K562 (cell line): ENCODE data around the gene DEPDC4. TPM values are rescaled to one million over a fixed set of nuclear protein-coding genes. Genes with fewer than 3 reads are reported as not detected.

Experiments used
- CHD1 ChIP-seq: fragments of 200-600 bp; sonication (generic); IDR thresholded peaks from one replicate; pipeline ENCODE4 v1.6.1; 2012; ENCODE audit warnings: mild to moderate bottlenecking, moderate library complexity, low read length, inconsistent platforms
- E2F6 ChIP-seq, 2 experiments: IDR thresholded peaks; 2 replicates each; pipeline ENCODE4 v1.6.1; 2011; ENCODE audit warnings: borderline replicate concordance in 1 of 2, control low read depth in 1 of 2, low read depth in 1 of 2, low read length in 1 of 2, mild to moderate bottlenecking in 1 of 2, mixed read lengths in 1 of 2, moderate library complexity in 1 of 2; ENCODE audit not compliant: insufficient read depth in 1 of 2, insufficient read length in 1 of 2, poor library complexity in 1 of 2, severe bottlenecking in 1 of 2; ENCODE audit errors: extremely low read depth in 1 of 2
- L3MBTL2 ChIP-seq: fragments of 450-650 bp; IDR thresholded peaks from 2 replicates; pipeline ENCODE4 v1.6.1; 2016; ENCODE audit warnings: mild to moderate bottlenecking, moderate library complexity
- NFYB ChIP-seq: IDR thresholded peaks from 2 replicates; pipeline ENCODE4 v1.6.1; 2011; ENCODE audit warnings: mild to moderate bottlenecking, moderate library complexity; ENCODE audit not compliant: insufficient read length; ENCODE audit errors: extremely low read depth
- PRDM10 ChIP-seq: fragments of 450-650 bp; IDR thresholded peaks from 2 replicates; pipeline ENCODE4 v1.6.1; 2018; ENCODE audit not compliant: partially characterized antibody
- ZNF592 ChIP-seq: fragments of 450-650 bp; IDR thresholded peaks from 2 replicates; pipeline ENCODE4 v1.6.1; 2017; ENCODE audit warnings: antibody characterized with exemption, mild to moderate bottlenecking
- polyA plus RNA-seq, 8 experiments: library from polyadenylated mRNA; depleted of rRNA in 4 of 8; stranded (reverse) in 5 of 8; unstranded in 3 of 8; fragments of >200 nt; fragmentation: Nextera tagmentation in 2 of 8; fragmentation: Illumina TruSeq in 1 of 8; extraction: Ambion mirVana in 2 of 8; extraction: Trizol in 1 of 8; gene quantifications; 2 replicates each; pipeline versions ENCODE4 v1.2.1 to v1.2.3, GENCODE V29; 2011 to 2014; ENCODE audit warnings: inconsistent platforms in 1 of 8, missing spikeins in 1 of 8
- total RNA-seq, 7 experiments: library from RNA; depleted of rRNA in 6 of 7; stranded (reverse); fragments of >200 nt in 6 of 7; fragmentation: Illumina TruSeq in 2 of 7; extraction: Trizol in 2 of 7; gene quantifications; 2 replicates each; pipeline versions ENCODE4 v1.2.1 to v1.2.3, GENCODE V29; 2011 to 2021; ENCODE audit warnings: low replicate concordance in 1 of 7

The DEPDC4 gene
- total and polyA plus RNA-seq, 9 of the 15 experiments (the other 6 are each of a cell fraction or from before 2014, with no cell fraction given): 3.6 to 13.2 (median 7.4) TPM

- peak in 1 of 2 experiments; percentile 50 for TF ChIP-seq E2F6 (IDR thresholded peaks at IDR 0.05; ENCODE audit: borderline replicate concordance in 1 of 2, extremely low read depth in 1 of 2, insufficient read depth in 1 of 2, insufficient read length in 1 of 2, low read depth in 1 of 2, low read length in 1 of 2, poor library complexity in 1 of 2, severe bottlenecking in 1 of 2)
- TF ChIP-seq NFYB: peak; percentile 34
- 0 out of 2 replicates have a peak, but pooled peaks have one; percentile 3 for TF ChIP-seq L3MBTL2
- 0 out of 2 replicates have a peak, but pooled peaks have one; percentile 26 for TF ChIP-seq ZNF592
- peak; percentile 17 for TF ChIP-seq PRDM10
- TF ChIP-seq CHD1: no peak
Observed at GRCh38 chr12:100266585-100266834, 369 bp downstream of the DEPDC4 start (continued).
